OCI-LY7 (cell line): ENCODE measurements around the gene CA10.

Experiments used
- EZH2phosphoT487 ChIP-seq: fragments of 200-600 bp; sonication (generic); IDR thresholded peaks from 2 replicates; pipeline ENCODE4 v1.6.1; 2018; ENCODE audit warnings: low read depth, borderline replicate concordance, mild to moderate bottlenecking, mixed run types, antibody characterized with exemption, low read length, moderate library complexity, mixed read lengths
- TF ChIP-seq, protein P1 (sequence below): fragments of 200-600 bp; sonication (generic); conservative IDR thresholded peaks from 2 replicates; pipeline ENCODE4 v1.5.1; 2014; ENCODE audit warnings: mild to moderate bottlenecking, antibody characterized with exemption, low read length, moderate library complexity, mixed read lengths

DNA sequence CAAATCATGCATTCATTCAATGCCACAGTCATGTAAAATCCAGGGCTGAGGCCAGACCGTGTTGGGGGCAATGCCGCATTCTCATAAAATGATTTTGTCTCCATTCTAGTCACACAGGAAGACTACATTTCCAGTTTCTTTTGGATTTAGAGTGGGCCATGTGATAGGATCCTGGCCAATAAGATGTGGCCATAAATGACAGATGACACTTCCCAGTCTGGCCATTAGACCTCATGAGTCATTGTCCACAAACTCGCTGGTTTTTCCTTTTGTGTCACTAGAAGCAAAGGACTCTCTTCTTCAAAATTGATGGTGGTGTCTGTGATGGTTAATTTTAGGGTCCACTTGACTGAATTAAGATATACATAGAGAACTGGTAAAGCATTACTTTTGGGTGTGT, 545.8 kb downstream of the CA10 start:
- TF ChIP-seq, protein P1, sequence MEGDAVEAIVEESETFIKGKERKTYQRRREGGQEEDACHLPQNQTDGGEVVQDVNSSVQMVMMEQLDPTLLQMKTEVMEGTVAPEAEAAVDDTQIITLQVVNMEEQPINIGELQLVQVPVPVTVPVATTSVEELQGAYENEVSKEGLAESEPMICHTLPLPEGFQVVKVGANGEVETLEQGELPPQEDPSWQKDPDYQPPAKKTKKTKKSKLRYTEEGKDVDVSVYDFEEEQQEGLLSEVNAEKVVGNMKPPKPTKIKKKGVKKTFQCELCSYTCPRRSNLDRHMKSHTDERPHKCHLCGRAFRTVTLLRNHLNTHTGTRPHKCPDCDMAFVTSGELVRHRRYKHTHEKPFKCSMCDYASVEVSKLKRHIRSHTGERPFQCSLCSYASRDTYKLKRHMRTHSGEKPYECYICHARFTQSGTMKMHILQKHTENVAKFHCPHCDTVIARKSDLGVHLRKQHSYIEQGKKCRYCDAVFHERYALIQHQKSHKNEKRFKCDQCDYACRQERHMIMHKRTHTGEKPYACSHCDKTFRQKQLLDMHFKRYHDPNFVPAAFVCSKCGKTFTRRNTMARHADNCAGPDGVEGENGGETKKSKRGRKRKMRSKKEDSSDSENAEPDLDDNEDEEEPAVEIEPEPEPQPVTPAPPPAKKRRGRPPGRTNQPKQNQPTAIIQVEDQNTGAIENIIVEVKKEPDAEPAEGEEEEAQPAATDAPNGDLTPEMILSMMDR, result no peak
- TF ChIP-seq EZH2phosphoT487, result no peak
